Activated naive CD4-positive, alpha-beta T cell treated with Interleukin-2 at 50 U/mL for 16 hours (primary cell): ENCODE results near the gene DRC7.
"Not testable (repeated sequence)": the region's sequence is repeated elsewhere in the genome, so short reads cannot be mapped to it uniquely, and the experiment has no call there.

Experiments used
- DNase-seq: peaks from one replicate; pipeline ENCODE4 v3.0.0-alpha.2; 2020

The DRC7 gene

DNA sequence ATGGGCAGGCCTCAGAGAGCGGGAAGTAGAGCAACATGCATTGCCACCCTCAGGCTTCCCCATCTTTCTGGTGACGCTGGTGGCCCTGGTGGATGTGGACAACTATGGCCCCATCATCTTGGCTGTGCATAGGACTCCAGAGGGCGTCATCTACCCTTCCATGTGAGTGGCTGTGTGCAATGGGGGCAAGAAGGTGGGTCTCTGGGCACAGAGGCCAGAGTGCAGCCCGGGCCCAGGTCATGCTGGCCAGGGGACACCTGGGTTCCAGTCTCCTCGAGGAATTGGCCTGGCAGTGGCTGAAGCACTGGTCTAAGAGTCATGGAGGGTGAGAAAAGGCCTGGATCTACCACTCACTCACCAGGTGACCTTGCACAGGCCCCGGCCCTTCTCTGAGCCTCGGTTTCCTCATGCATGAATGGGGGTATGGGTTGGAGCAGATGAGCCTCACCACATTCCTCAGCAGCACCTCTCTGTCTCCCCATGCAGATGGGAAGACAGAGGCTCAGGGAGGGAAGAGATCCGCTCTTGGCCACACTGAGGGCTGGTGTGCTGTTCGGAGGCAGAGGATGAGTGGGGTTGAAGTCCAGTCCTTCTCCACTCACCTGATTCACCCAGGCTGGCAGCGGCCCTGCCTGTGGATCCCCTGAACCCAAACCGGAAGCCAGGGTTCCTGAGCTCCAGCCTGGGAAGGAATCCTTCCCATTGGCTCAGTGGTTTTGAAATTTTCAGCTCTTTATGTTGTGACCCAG lies 33.7 kb upstream of the DRC7 start:
- DNase-seq, result no peak

DNA sequence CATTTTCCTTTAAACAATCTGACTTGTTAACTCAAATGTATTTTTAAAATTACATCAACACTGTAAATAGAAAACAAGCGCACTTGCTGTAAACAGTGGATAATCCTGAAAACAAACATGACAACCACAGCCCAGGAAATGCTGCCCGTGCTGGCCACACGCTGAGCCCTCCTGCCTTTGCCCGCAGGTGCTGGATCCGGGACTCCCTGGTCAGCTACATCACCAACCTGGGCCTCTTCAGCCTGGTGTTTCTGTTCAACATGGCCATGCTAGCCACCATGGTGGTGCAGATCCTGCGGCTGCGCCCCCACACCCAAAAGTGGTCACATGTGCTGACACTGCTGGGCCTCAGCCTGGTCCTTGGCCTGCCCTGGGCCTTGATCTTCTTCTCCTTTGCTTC lies 33.1 kb upstream of the DRC7 start:
- no peak for DNase-seq

DNA sequence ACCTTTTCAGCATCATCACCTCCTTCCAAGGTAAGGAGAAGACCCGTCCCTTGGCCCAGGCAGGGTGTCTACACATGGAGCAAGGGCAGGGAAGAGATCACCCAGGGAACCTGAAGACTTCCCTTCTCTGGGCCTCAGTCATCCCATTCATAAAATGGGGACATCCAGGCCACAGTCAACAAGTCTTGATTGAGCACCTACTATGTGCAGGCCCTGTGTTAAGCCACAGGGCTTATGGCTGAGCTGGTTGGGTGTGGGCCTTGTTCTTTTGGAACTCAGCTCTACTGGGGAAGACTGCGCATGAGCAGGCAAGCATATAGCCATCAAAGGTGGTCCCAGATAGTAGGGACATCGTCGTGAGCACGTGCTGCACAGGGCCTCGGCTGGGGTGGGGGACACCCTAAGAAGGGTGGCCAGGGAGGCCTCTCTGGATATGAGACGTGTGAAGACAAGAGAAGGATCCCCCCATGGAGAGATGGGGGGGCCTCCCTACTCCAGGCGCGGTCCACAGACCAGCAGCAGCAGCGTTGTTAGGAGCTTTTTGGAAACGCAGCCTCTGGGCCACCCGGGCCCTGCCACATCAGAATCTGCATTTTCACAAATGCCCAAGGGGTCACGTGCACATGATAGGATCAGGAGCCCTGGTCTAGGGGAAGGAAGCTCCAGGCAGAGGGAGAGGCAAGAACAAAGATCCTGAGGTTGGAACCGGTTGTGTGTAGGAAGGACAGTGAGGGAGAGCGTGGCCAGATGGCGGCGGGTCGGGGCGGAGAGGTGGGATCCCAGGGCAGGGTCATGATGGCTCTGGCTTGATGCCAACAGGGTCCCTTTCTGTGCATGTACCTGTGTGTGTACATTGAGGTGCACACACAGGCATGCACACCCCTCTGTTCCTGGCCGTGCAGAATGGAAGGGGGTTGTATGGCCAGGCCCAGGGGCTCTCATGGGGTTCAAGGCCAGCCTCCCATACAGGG lies 32.4 kb upstream of the DRC7 start:
- DNase-seq, result no peak

DNA sequence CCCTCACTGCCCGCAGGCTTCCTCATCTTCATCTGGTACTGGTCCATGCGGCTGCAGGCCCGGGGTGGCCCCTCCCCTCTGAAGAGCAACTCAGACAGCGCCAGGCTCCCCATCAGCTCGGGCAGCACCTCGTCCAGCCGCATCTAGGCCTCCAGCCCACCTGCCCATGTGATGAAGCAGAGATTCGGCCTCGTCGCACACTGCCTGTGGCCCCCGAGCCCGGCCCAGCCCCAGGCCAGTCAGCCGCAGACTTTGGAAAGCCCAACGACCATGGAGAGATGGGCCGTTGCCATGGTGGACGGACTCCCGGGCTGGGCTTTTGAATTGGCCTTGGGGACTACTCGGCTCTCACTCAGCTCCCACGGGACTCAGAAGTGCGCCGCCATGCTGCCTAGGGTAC lies 31.2 kb upstream of the DRC7 start:
- no peak for DNase-seq

DNA sequence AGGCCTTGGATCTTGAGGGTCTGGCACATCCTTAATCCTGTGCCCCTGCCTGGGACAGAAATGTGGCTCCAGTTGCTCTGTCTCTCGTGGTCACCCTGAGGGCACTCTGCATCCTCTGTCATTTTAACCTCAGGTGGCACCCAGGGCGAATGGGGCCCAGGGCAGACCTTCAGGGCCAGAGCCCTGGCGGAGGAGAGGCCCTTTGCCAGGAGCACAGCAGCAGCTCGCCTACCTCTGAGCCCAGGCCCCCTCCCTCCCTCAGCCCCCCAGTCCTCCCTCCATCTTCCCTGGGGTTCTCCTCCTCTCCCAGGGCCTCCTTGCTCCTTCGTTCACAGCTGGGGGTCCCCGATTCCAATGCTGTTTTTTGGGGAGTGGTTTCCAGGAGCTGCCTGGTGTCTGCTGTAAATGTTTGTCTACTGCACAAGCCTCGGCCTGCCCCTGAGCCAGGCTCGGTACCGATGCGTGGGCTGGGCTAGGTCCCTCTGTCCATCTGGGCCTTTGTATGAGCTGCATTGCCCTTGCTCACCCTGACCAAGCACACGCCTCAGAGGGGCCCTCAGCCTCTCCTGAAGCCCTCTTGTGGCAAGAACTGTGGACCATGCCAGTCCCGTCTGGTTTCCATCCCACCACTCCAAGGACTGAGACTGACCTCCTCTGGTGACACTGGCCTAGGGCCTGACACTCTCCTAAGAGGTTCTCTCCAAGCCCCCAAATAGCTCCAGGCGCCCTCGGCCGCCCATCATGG lies 30.5 kb upstream of the DRC7 start:
- DNase-seq, result no peak

DNA sequence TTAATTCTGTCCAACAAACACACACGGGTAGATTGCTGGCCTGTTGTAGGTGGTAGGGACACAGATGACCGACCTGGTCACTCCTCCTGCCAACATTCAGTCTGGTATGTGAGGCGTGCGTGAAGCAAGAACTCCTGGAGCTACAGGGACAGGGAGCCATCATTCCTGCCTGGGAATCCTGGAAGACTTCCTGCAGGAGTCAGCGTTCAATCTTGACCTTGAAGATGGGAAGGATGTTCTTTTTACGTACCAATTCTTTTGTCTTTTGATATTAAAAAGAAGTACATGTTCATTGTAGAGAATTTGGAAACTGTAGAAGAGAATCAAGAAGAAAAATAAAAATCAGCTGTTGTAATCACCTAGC lies 30.0 kb upstream of the DRC7 start:
- no peak for DNase-seq

DNA sequence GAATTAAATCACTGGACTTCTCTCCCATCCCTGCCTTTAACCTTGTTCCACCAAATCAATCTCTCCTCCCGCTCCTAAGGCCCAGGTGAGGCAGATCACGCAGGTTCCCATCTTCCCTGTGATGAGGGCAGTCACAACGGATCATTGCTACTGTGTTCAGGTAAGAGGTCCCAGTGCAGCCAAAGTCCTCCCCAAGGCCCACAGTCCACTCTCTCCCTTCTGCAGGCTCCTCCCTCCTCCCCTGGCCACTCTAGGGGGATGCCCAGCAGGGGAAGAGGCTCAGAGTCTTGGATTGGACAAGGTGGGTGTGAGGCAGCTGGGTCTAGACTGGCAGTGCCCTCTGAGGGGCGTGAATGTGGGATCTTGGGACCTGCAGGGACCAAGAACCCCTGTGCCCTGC lies 29.1 kb upstream of the DRC7 start:
- DNase-seq, result no peak

DNA sequence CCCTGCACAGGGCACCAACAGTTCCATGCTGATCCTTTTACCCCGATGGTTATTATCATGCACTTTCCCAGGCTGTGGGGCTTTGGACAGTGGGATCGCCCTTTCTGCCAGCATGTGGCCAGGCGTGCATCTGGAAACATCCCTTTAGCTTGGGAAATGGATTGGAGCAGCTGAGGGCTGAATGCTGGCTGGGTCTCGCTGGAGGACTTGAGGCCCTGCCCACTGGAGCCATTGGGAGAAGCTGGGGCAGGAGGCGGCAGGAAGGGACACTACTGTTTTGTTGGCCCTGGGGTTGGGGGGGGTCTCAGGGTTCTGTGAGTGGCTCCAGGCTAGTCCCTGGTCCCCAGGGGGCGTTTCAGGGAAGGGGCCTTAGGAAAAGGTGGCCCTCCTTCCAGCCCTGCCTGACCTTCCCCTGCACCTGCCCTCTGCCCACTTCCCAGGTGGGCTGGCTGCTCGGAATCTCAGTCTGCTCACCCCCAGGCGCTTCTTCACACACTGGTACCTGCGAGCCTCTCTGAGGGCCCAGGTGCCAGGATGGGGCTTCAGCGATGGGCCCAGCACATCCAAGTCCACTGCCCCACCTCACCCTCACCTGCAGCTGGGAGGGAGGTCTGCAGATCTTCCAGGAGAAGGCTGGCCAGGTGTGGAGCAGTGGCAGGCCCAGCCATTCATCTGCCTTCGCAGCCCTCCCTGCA lies 28.1 kb upstream of the DRC7 start:
- no peak for DNase-seq

DNA sequence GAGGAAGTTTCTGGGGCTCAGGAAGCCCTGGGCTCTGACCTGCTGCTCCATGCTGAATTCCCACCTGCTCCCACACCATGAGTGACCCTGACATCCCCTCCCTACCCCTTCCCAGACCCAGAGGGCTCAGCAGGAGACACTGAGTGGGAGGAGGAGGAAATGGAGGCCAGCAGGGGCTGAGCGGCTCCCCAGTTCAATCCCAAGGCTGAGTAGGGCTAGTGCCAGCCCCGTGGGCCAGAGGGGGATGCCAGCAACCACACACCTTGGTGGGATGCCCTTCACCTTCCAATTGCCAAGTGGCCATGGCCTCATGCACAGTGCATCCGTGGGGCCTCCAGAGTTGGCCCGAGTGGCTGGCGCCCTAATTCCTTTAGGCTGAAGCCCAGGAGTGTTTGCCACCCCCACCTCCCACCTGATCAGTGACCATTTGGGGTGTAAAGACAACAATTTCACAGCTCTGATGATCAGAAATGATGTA lies 27.5 kb upstream of the DRC7 start:
- no peak for DNase-seq

DNA sequence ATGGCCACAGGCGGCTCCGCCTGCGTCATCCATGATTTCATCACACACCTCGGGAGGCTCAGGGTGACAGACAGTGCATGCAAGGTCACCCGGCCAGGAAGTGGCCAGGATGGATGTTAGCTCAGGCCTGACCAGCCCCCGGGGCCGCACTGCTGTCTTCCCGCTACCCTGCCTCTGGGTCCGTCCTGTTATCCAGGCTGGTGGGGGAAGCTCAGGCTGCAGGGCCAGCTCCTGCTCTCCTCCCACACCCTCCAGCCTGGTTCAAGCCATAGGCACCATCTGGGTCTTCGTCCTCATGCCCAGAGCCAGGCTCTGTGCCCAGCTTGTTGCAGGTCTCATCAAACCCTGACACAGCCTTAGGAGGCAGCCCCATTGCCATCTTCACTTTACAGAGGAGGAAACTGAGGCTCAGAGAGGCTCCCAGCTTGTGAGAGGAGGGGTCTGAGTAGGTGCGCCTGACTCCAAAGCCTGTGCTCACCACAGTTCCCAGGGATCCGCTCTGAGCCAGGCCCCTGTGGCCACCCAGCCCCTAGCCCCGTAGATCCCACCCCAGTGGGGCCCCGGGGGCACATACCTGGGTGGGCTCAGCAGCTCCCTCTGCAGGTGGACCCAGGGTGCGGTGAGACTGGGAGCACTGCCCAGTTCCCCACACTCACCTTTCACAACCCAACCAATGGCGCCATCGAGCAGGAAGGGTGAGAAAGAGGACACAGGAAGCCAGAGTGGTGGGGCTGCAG lies 26.9 kb upstream of the DRC7 start:
- DNase-seq, result no peak

DNA sequence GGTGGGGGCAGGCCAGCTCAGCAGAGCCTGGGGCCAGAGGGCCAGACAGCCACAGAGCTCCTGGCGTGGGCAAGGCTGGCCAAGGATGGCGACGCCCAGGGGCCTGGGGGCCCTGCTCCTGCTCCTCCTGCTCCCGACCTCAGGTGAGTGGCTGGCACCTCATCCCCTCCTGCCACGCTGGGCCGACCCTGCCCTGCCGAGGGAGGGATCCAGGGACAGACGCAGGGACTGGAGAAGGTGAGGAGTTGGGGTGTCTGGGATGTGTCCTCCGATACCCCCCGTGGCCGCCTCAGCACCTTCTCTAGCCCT lies 26.4 kb upstream of the DRC7 start, which contains the start of gene ADGRG3:
Gene ADGRG3, plus strand, starts transcription at position 44 of the 309 bp plus-strand sequence. Its CDS starts 42 bp downstream, at position 86.
- DNase-seq, result no peak

DNA sequence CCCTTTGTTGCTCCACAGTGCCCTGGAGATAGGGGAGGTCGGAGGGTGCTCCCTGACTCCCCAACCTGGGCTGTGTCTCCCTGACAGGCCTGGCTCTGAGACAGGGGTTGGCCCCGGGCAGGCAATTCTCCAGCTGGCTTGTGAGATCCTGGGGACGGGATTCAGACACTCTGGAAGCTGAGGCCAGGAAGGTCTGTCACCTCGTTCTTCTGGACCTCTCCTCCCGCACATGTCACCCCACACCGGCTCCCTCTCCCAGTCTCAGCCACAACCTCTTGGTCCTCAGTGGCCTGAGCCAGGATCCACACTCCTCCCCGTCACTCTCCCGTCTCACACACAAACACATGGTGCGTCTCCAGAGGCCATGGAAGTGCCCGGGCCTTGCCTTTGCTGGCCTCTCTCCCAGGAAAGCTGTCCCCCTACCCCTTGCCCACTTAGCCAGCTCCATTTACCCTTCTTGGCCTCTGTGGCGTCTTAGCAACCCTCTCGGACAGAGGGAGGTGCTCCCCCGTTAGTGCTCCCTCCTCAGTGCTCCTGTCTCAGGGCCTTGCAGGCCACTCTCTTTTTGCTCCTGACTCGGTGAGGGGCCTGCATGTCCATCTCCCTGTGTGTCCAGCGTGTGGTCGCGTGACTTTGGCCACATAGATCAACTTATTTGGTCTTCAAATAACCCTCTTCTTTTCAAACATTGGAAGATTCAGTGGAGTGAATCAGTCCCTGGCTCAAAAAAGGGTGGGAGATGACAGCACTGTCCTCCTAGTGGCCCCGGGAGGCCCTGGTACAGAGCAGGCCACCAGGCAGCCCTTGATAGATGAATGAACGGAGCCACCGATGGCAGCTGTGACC lies 25.8 kb upstream of the DRC7 start:
- DNase-seq, result no peak

DNA sequence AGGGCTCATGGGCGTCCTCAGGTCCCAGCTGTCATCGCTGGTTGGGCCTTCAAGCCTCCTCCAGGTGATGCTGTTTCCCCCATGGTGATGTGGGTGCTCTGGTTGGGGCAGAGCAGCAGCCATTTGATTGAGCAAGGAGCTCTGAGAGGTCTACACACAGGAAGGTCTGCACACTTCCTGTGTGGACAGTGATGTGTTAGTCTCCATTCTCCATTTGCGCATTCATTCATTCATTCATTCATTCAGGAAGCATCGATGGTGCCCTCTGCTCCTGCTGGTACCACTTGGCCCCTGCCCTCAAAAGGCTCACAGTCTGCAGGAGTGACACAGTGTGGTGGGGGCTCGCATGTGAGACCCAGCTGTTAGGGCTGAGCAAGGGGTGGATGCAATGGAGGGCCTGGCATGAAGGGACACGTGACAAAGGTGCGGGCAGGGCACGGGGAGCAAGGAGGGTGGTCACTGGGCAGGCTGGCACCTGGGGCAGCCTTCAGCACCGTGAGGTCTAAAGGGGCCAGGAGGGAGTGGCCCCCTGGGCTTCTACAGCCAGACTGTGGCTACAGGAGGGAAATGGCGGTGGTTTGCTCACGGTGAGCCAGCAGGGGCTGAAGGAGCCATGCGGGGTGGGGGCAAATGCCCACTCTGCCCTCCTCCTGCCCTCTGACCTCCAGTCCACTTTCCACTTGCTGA lies 25.0 kb upstream of the DRC7 start:
- no peak for DNase-seq

DNA sequence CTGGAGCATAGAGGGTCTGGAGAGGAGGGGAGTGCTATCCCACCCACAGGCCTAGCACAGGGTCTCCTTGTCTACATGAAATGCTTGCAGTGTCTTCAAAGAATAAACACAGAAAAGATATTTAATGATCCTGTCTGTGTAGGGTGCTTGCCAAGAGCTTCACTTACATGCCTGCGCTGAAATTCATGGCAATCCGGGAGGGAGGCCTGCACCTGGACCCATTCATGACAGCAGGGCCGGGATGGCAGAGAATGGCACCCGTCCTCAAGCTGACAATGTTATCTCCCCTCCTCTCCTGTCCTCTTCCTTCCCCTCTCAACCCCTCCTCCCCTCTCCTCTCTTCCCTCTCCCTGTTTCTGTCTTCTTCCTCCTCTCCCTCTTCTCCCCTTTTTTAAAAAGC lies 24.4 kb upstream of the DRC7 start:
- DNase-seq, result no peak

DNA sequence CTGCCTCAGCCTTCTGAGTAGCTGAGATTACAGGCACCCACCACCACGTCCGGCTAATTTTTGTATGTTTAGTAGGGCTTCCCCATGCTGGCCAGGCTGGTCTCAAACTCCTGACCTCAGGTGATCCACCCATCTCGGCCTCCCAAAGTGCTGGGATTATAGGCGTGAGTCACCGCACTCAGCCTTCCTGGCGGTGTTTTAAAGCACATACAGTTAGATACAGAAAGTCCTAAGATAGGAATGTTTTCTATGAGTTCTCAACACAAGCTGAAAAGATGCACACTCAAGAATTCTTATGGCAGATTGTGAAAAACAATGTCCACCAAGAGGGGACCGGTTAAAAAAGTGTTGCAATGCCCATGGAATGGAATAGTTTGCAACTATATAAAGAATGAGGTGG lies 23.2 kb upstream of the DRC7 start:
- not testable (repeated sequence) for DNase-seq

DNA sequence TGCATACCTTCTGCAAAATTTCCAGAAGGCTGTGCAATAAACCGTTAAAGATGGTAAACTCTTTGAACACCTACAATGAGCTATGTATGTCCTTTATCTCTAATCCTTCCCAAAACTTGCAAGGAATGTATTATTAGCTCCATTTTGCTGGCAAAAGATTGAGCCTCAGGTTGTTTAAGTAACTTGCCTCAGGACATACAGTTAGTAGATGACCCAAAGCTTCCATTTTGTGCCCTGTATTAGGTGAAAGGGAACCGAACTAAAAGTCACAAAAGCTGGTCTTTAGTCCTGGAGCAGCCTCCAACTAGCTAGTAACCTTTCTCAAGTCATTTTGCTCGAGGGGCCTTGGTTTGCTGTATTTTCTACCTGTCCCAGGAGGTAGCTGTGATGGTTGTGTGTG lies 22.2 kb upstream of the DRC7 start:
- no peak for DNase-seq

DNA sequence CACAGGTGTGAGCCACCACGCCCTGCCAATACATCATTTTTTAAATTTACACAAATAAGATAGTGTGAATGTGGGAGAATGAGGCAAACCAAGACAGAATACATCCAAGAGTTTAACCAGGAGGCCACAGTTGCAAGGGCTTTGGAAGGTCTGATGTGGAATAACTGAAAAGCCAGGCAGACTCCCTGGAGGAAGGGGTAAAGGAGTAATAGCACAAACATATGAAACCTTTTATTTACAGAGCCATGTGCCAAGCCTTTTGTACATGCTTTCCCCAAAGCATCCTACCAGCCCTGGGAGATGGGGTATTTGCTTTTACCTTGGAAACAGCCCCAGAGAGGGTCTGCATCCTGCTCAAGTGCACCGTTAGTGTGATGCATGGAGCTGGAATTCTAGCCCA lies 21.8 kb upstream of the DRC7 start:
- DNase-seq, result no peak

DNA sequence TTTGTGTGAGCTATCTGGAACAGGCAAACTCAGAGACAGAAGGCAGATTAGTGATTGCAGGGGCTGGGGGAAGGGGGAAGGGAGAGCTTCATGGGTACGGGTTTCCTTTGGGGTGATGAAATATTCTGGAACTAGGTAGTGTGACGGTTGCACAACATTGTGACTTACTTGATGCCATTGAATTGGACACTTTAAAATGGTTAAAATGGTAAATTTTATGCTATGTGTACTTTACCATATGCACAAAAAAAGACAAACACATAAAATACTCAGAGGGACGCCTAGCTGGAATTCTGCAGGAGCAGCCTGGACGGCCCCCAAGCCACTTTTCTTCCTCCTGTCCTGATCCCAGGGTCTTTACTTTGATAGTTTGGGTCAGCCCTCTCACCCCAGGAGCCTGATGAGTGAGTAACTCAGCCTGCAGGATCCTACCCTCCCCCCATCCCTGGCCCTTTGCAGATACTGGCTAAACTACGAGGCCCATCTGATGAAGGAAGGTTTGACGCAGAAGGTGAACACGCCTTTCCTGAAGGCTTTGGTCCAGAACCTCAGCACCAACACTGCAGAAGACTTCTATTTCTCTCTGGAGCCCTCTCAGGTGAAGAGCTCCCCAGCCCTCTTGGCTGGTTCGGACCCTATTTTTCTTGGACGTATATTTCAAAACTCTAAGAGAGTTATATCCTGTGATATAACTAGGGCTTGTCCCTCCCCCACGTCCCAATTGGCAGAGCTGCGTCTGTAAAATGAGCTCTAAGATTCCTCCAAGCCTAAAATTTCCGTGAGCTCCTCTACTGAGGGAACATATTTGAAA lies 18.7 kb upstream of the DRC7 start:
- DNase-seq, result no peak

DNA sequence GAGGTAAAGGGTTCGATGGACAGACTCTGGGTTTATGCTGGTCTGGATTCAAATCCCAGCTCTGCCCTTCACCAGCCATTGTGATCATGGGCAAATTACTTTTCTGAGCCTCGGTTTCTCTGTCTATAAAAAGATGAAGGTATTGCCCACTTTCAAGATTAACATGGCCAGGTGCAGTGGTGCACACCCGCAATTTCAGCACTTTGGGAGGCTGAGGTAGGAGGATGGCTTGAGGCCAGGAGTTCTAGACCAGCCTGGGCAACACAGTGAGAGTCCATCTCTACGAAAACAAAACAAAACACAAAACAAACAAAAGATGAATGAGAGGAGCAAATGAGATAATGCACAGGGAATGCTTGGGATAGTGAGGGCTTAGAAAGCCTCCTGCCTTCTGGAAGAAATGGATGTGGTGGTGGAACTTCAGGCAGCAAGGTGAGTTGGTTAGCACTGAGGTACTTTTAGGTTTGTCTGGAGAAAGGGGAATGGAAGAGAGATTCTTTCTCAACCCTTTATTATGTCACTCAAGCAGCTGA lies 18.0 kb upstream of the DRC7 start:
- no peak for DNase-seq
